Posterior cingulate gyrus (tissue), 11 donors: ENCODE measurements around the gene AGL.
"Not testable (repeated sequence)": the region's sequence is repeated elsewhere in the genome, so short reads cannot be mapped to it uniquely, and the experiment has no call there.

ENCODE experiments used
- DNase-seq, 10 donors: peaks; one replicate each; pipeline versions ENCODE4 v3.0.0 to v3.0.0-alpha.2; 2020 to 2021; ENCODE audit warnings: mixed read lengths in 3 of 10
- intact Hi-C: fragments of 100-400 bp; cut with DNase I; formaldehyde crosslinking; loops from one replicate; pipeline ENCODE4 v1.15.1; 2023

The AGL gene

DNA sequence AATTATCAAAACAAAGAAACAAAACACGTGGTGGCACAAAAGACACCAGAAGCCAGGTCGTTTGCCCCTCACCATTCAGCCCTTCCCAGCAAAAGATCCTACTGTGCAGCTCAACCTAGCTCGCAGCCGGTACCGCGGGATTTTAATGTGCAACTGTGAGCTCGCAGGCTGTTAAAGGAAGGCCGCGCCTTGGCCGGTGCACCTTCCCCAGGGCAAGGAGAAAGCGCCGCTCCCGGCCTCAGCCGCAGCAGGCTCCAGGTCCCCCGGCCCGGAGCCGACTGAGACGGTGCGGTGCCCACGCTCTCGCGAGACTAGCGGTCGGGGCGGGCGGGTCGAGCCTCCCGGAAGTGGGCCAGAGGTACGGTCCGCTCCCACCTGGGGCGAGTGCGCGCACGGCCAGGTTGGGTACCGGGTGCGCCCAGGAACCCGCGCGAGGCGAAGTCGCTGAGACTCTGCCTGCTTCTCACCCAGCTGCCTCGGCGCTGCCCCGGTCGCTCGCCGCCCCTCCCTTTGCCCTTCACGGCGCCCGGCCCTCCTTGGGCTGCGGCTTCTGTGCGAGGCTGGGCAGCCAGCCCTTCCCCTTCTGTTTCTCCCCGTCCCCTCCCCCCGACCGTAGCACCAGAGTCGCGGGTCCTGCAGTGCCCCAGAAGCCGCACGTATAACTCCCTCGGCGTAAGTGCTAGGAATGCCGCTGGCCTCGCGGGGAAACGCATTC is at the start of gene AGL:
Gene AGL (plus strand): TSS at position 618 of the 715 bp plus-strand sequence. CDS start 682 bp downstream, outside the sequence.
- DNase-seq = peak; percentile 67 to 97 (median 80)
- intact Hi-C loops = loop anchor here (10.0 kb wide), 1 partner anchor 285 kb away; the partner anchor contains the start of genes SASS6 and TRMT13

DNA sequence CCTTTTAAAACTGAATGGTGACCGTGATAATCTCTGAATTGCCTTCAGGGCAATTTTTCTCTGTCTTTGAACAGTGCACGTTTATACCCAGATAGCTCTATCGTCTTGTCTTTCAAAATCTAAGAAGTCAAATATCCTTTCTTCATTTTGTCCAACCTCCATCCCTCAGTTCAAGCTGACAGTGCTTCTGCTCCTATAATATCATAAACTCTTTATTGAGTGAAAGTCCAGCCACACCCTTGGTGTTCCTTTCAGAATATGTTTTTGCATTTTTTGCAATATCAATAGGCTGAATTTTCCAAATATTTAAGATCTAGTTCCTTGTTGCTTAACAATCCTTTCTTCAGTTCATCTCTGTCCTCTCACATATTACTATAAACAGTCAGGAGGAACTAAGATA is 48.6 kb upstream of the AGL start:
- no peak for DNase-seq
- intact Hi-C loops = no loop called here

DNA sequence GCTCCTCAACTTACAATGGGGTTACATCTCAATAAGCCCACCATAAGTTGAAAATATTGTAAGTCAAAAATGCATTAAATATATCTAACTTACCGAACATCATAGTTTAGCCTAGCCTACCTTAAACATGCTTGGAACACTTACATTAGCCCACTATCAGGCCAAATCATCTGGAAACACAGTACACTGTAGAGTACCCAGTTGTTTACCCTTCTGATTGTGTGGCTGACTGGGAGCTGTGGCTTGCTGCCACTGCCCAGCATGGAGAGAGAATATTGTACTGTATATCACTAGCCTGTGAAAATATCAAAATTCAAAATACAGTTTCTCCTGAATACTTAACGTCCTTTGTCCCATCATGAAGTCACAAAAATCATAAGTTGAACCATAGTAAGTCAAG is 43.3 kb upstream of the AGL start:
- intact Hi-C loops = loop anchor here (5.0 kb wide), 2 partner anchors 230 to 325 kb away; partner anchors contain the start of genes SASS6 and TRMT13
- no peak for DNase-seq

DNA sequence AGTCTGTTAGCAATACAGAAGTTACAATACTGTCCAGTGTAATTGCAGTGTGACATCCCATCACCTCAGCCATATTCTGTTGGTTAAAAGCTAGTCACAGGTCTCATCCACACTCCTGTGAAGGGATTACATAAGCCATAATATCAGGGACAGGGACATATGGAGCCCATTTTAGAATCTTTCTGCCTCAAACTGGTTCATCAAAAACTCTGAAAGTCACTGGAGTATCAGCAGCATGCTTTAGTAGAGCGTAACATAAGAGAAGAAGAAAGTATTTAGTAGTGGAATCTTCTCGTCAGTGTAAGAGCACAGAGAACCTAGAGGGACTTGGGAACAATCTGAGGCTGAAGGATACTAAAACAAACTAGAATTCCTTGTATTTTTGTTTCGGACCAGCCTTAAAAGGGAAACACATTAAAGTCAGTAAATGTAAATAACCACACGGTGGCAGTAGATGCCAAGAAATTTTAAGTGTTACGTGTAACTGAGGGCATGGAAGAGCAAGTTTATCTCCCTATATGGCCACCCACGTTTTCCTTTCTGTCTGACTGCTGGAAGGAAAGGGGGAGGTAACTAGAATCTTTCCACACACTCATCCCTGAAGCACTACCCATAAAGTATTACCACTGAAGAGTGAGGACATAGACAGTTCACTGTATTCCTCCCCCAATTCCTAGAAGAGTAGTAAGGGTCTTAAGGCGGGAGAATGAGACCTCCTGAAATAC is 41.6 kb upstream of the AGL start:
- DNase-seq = no peak
- intact Hi-C loops = loop anchor here (1.0 to 5.0 kb wide), 4 partner anchors 229 to 1060 kb away; partner anchors contain the start of genes SASS6 and TRMT13

DNA sequence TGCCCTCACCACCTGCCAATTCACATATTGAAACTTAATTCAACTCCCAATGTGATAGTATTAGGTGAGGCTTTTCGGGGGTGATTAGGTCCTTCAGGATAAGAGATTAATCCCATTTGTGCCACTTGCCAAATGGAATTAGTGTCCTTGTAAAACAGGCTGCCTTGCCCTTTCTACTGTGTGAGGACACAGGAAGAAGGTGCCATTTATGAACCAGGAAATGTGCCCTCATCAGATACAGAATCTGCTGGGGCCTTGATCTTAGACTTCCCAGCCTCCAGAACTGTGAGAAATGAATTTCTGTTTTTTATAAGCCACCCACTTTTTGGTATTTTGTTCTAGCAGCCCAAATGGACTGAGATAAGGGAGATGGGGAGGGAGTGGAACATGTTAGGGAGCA is 39.1 kb upstream of the AGL start:
- intact Hi-C loops = no loop called here

DNA sequence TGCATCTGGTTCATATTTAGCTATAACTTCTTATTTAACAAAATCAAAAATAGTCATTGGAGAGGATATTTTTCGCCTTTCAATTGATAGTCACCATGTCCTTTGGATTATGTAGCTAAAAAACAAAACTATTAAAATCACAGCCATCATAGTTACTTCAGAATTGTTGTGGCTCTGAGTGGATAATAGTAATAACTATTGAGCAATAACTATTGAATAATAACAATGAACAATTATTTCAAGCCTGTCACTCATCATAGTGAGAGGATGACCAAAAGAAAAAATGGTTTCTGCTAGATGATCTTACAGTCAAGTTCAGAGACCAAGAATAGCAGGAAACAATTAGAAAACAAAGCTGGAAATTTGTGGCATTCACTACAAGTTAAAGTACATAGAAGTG is 38.4 kb upstream of the AGL start:
- no peak for DNase-seq
- intact Hi-C loops = no loop called here

More for the DNA sequence above, 39.1 kb upstream of the AGL start:
- DNase-seq = no peak

DNA sequence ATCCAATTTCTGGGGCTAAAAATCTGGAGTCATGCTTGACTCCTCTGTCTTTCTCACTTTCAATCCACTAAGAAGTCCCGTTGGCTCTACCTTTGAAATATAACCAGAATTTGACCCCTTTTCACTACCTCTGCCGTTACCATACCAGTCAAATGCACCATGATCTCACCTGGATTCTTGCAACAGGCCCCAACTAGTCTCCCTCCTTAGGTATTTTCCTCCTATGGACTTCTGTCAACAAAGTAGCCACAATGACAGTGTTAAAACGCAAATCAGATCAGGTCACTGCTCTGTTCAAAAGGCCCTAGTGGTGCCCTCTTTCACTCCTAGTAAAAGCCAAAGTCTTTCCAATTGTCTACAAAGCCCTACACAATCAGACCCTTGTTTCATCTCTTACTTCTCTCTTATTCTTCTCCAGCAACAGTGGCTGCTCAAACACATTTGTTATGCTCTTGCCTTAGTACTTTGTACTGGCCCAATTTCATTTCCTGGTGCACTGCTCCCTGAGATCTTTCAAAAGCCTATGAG is 35.7 kb upstream of the AGL start:
- intact Hi-C loops = no loop called here
- DNase-seq = no peak

DNA sequence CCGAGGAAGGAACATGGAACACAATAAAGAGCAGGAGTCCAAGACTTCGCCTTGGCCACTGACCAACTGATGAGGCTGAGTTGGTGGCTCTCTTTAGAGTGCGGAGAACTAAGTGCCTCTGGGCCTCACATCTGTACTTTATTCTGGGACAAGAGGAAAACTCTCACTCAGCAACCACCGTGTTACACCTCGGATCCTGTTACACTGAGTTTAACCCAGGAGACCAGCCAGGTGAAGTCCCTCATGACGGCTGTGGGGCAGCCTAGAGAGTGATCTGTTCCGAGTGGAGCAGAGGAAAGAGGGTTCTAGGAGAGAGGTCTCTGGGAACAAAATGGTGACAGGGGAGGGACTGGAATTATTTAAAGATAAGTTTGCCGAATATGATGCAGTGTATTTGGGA is 33.5 kb upstream of the AGL start:
- no peak for DNase-seq
- intact Hi-C loops = no loop called here

DNA sequence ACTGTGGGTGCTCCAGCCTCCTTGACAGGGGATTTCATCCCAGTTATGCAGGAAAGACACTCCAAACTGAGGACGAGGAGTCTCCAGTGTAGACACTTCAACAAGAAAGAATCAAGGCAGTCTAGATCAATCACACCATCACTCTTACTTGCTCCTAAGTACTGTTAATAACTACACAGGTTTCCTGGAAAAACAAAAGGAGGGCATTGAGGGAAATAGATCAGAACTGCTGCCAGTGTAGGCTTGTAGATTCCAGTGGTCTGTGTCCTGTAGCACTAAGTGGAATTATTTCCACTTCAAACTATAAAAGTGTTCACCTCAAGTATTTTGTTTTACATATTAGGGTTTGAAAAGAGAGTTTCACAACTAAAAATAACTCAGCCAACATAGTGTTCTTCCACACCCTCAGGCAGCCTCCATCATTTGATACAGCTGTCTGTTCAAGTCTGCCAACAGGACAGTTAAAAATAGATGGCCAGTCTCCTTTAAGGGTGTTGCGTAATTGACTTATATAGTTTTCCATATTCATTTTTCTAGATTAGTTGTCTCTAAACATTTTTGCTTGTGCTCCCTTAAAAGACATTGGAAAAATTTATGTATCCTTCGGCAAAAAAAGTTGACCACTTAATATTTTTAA is 32.0 kb upstream of the AGL start:
- DNase-seq = no peak
- intact Hi-C loops = no loop called here

DNA sequence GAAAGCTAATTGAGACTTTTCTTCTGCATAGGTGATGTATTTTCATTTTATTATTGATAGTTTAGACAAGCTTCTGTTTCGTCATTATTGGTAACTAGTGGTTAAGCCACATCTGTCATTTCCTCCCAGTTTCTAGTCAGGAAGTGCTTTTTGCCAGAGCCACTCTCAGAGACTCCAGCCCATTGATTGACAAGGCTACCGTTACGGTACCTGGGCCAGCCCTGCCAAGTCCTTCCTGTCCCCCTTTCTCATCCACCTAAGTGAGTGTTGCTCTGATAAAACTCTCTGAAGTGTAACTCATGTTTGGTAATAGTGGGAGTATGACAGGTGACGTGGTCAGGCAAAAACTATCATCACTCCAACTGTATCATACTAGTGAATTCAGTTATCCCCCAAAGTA is 29.6 kb upstream of the AGL start:
- intact Hi-C loops = no loop called here
- DNase-seq = no peak

DNA sequence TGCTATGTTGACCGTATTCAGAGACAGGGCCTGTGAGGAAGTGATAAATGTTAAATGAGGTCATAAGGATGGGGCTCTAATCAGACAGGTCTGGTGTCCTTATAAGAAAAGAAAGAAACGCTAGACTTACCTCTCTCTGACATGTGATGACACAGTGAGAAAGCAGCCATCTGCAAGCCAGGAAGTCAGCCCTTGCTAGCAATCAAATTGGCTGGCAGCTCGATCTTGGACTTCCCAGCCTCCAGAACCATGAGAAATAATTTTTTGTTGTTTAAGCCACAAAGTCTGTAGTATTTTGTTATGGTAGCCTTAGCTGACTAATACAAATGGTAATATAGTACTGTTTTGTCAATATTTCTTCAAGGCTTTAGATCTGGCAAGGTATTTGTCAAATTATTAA is 25.1 kb upstream of the AGL start:
- DNase-seq = no peak
- intact Hi-C loops = no loop called here

DNA sequence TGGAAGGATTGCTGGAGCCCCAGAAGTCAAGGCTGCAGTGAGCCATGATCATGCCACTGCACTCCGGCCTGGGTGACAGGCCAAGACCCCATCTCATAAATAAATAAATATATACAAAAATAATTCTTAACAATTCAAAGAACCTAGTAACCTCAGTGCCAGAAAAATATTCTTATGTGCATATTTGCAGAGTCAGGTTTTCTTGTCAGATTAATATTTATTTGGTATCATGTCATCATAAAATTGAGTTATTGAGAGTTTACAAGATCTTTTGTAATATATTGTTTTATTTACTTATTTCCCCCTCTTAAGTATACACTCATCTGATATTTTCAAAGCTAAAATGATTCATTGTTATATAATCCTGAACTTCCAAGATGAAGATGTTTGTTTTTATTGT is 24.5 kb upstream of the AGL start:
- intact Hi-C loops = no loop called here
- no peak for DNase-seq

DNA sequence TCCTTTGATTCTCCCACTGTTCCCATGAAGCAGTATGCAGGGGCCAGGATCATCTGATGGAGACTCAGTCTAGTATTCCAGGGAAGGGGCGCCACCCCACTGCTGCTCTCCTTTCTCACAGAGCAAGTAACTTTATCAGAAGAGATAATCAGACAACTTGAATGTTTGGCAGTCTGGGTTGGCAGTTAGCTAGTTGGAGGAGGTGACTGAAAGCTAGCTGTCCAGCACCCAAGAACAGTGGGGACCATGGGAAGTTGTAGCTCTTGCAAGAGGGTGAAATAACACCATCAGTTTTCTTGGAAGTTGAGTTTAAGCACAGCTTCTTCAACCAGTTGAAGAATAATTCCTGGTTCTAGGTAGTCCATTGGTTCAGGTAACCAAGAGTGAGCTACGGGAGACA is 22.2 kb upstream of the AGL start:
- intact Hi-C loops = no loop called here
- no peak for DNase-seq

DNA sequence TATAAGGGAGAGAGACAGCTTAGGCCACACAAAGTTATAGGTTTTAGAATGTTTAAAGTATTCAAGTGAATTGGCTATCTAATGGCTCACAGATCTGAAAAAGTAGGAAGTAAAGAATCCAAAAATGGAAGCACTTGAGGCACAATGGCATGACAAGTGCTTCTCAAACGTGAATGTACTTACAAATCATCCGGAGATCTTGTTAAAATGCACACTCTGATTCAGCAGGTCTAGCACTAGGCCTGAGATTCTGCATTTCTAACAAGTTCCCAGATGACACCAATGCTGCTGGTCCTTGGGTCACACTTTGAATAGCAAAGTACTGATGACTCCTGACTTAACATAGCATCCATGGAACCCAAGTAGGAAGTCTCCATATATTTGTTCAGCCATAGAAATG is 20.9 kb upstream of the AGL start:
- intact Hi-C loops = no loop called here
- no peak for DNase-seq

DNA sequence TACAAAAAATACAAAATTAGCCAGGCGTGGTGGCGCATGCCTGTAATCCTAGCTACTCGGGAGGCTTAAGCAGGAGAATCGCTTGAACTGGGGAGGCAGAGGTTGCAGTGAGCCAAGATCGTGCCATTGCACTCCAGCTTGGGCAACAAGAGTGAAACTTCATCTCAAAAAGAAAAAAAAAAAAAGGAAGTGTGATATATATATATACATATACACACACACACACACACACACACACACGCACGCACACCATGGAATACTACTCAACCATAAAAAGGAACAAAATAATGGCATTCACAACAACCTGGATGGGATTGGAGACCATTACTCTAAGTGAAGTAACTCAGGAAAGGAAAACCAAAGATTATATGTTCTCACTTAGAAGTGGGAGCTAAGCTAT is 16.2 kb upstream of the AGL start:
- DNase-seq, intact Hi-C loops: not testable (repeated sequence)

DNA sequence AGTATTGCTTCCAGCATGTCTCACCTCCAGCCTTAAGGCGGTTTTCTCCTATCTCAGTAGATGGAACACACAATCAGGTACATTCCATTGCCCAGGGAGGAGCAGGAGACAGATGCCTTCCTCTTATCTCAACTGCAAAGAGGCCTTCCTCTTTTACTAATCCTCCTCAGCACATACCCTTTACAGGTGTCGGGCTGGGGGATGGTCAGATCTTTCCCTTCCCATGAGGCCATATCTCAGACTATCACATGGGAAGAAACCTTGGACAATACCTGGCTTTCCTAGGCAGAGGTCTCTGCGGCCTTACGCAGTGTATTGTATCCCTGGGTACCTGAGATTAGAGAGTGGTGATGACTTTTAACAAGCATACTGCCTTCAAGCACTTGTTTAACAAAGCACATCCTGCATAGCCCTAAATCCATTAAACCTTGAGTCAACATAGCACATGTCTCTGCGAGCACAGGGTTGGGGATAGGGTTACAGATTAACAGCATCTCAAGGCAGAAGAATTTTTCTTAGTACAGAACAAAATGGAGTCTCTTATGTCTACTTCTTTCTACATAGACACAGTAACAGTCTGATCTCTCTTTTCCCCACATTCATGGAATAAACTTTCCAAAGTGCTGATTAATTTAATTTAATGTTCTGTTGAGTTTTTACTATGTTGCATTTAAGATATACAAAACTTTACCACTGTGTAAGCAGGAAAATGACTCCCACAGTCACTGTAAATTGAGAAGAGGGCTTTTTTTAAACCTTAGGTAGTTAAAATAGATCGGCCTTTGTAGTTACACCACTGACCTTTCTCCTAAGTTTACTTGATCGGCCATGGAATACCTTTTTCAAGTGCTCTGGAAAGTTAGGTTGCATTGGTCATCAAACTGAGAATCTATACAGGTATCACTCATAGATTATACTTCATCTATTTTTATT is 13.7 kb upstream of the AGL start:
- intact Hi-C loops = not testable (repeated sequence)

DNA sequence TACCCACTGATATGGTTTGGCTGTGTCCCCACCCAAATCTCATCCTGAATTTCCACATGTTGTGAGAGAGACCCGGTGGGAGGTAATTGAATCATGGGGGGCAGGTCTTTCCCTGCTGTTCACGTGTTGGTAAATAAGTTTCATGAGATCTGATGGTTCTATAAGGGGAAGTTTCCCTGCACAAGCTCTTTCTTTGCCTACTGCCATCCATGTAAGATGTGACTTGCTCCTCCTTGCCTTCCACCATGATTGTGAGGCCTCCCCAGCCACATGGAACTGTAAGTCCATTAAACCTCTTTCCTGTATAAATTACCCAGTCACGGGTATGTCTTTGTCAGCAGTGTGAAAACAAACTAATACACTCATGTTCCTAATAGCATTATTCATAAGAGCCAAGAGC is 9.8 kb upstream of the AGL start:
- intact Hi-C loops, DNase-seq: not testable (repeated sequence)

More for the DNA sequence above, 13.7 kb upstream of the AGL start:
- not testable (repeated sequence) for DNase-seq

DNA sequence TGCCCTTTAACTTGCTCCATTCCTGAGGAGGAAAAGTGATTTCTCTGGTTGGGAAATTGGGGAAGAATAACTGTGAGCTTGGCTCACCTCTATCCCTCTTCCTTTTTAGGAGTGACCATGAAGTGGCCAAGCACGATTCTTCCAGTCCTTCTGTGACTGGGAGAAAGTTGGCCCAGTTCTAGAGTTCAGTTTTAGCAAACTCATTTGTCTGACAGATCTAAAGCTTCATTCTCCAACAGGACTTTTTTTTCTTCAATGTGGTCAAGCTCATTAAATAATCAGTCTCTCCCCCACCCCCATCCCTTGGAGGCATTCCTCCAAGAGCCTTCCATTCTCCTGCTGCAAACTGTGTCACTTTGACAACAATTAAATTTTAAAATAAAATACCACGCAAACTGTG is 6.4 kb upstream of the AGL start:
- intact Hi-C loops = no loop called here
- no peak for DNase-seq

DNA sequence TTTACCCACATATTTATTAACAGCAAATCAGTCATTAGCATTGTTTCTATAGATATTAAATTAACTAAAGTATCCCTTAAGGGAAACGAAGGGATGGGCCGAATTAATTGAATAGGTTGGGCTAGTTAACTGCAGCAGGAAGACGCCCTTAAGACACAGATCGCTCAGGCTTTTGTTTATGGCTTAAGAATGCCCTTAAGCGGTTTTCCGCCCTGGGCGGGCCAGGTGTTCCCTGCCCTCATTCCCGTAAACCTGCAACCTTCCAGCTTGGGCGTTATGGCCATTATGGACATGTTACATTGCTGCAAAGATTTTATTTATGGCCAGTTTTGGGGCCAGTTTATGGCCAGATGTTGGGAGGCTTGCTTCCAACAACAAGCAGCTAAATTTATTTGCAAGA is 5.0 kb upstream of the AGL start:
- intact Hi-C loops = not testable (repeated sequence)
- DNase-seq = peak in 1 of 10 donors; percentile 19

DNA sequence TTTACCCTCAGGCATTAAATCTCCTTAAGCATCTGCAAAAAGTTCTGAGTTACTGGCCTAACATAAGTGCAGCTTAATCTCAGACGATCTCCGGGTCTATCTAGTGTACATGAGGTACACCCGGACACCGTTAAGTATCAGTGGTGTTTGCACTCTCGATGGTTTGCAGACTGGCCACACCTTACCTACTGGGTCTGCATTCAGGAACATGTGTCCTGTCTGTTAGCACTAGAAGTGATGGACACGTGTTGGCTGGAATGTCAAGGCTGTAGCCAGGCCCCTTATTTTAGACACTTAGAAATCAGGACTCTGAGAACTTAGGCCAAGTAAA is 783 bp upstream of the AGL start:
- DNase-seq = peak in 1 of 10 donors; percentile 16
- intact Hi-C loops = no loop called here
